GM21528 (cell line): ENCODE results near the gene TTC38.
A peak's percentile ranks its signal among the peaks of the same experiment; 100 is the strongest.
"Not testable (repeated sequence)": the region's sequence is repeated elsewhere in the genome, so short reads cannot be mapped to it uniquely, and the experiment has no call there.

ENCODE experiments used
- ATAC-seq: cut with Tn5 transposase; IDR thresholded peaks from one replicate; pipeline ENCODE4 v1.9.1; 2021; ENCODE audit warnings: mild to moderate bottlenecking, moderate library complexity; ENCODE audit not compliant: unreplicated experiment, low FRiP score

TTC38 gene

DNA sequence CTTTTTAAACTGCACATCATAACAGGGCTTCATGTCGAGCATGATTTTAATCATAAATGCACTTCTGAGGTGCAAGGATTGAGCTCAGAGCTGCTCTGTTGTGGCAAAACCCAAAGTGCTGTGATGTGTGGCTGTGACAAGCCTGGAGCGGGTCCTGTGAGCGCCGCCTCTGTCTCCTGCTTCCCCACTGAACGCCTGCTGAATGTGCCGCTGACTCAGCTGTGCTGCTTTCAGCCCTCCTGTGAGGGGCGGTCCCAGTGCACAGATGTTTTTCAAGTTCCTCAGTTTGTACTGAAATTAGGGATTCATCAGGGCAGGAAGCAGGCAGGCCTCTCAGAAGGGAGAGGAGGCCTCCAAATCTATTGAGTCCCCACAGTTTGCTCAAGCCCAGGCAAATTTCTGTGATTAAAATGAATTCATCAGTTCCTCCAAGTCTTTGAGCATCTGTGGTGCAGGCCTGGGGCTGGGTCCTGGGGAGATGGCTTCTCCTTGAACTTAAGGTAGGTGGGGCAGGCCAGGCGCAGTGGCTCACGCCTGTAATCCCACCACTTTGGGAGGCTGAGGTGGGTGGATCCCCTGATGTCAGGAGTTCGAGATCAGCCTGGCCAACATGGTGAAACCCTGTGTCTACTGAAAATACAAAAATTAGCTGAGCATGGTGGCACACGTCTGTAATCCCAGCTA lies 25.9 kb downstream of the TTC38 start:
- no peak for ATAC-seq

DNA sequence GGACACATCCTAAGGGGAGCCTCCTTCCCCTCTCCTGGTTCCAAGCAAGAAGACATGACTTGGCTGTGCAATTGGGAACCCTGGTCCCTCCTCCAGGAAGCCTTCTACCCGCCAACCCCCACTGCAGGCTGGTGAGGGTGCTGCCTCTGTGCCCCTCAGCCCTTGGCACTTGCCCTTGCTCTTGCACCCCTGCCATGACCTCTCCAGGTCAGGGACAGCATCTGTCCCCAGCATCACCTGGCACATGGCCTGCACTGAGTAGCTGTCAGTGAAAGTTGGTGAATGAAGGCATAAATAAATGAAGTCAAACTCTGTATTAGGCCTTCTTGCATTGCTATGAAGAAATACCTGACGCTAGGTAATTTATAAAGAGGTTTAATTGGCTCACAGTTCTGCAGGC lies 27.0 kb downstream of the TTC38 start:
- no peak for ATAC-seq

DNA sequence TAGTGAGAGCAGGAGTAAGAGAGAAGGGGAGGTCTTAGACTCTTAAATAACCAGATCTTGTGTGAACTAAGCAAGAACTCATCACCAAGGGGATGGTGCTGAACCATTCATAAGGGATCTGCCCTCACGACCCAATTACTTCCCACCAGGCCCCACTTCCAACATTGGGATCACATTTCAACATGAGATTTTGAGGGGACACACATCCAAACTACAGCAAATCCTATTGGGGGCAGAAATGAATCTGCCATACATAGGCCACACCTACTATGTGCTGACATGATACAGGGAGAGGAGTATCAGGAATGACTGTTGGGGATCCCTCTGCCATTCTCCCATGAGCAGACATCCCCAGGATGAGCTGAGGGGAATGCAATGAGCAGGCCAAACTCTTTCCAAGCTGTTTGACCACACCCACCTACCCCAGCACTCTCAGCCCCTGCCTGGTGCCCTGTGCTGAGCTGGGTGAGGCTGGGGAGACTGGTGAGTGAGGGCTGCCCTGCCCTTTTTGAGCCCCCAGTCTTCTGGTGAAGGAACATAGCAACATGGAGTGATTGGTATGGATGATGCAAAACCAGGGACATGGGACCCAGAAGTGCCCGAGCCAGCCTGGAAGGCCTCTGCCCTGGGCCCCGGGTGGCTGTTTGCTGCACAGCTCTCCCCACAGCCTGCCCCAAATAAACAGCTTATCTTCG lies 27.6 kb downstream of the TTC38 start:
- no peak for ATAC-seq

DNA sequence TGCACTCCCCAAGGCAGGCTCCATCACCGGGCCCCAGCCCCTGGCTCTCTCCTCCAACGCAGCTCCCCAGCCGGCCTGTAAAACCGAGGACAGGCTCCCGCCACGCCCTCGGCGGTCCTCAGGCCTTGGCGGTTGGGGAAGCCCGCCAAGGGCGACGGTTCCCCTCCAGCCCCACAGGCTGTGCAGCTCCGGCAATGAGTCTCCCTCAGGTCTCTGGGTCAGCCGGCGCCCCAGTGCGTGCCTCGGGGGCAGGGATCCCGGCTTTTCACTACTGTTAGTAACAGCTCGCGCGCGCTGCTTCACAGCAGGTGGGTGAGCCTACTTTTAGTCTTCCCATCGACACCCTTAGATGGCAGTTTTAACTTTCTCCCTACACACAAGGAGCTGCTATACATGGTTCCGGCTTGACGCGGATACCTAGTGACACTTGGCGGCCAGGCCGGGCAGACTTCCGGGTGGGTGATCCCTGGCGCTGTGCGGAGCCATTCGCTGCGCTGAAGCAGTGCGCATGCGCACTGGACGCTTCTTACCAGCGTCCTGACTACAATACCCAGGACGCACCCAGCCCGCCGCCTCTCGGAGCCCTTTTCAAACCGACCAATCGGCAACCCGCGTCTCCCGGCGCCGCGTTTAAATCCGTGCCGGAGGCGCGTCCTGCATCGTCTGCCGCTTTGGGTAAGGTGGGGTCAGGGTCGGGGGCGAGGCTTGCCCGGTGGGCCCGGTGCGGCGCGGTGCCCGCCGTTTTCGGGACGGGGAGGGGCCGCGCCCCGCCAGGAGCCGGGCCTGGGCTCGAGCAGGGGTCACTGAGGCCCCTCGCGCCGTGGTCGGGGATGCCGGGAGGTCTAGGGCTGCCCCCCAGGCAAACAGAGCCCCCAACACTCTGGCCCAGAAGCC lies 28.7 kb downstream of the TTC38 start, which contains the start of gene GTSE1:
GTSE1 (plus strand) TSS at position 614 of the 894 bp plus-strand sequence. CDS start 531 bp downstream, outside the sequence.
- peak; percentile 88 for ATAC-seq

DNA sequence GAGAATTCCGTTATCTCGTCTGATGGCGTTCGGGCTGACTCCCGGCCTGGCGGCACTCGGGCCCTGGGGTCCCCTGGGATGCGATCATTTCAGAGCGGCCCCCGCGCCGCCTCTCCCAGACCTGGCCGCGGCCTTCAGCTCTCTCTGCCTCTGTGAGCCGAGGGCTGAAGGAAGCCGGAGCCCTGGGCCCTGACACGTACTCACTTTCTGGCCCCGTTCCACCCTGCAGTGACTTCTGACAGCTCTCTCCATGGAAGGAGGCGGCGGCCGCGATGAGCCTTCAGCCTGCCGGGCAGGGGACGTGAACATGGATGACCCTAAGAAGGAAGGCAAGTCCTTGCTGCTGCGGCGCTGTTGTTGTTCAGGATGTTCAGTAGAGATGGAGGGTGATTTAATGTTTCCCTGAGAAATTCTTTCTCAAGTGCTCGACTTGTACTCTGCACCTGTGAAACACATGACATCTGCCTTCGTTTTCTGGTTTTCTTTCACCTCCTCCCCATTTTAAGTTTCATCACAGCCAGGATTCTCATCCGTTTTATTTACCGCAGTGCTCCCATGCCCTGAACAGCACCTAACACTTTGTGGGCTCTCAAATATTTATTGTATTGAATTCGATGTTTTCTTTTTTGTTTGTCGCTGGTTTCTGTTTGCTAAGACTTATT lies 29.5 kb downstream of the TTC38 start:
- ATAC-seq, result peak; percentile 6

DNA sequence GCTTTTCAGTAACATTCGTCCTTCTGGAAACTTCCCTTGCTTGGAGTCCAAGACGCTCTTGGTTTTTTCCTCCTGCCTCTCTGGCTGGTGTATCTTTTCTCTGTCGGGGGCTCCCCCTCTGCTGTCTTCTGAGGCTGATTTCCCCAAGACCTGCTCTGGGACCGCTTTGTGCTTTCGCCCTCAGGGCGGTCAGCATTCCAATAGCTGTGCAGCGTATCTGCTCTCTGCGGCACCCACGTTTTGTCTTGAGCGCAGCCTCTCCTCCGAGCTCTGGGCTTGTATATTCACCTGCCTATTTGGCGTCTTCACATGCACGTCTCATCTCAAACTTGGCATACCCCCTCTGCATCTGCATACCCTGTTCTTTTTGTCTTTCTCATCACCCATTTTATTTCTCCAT lies 31.3 kb downstream of the TTC38 start:
- no peak for ATAC-seq

DNA sequence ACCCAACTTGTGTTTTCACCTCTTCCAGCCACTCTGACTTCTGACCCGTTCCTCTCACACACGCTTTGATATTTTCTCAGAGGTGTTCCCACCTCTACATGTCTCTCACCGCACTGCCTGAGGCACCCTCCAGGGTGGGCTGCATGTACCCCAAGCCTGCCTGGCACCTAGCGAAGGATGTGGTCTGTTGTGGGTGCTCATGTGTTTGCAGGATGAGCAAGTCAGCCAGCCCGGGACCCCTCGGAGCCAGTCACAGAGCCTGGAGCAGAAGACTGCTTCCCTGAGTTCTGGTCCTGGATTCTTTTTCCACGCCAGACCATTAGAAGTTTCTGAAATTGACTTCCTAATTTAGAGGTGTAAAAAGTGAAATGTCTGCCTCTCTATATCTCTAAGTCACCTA lies 32.7 kb downstream of the TTC38 start:
- ATAC-seq, result no peak

DNA sequence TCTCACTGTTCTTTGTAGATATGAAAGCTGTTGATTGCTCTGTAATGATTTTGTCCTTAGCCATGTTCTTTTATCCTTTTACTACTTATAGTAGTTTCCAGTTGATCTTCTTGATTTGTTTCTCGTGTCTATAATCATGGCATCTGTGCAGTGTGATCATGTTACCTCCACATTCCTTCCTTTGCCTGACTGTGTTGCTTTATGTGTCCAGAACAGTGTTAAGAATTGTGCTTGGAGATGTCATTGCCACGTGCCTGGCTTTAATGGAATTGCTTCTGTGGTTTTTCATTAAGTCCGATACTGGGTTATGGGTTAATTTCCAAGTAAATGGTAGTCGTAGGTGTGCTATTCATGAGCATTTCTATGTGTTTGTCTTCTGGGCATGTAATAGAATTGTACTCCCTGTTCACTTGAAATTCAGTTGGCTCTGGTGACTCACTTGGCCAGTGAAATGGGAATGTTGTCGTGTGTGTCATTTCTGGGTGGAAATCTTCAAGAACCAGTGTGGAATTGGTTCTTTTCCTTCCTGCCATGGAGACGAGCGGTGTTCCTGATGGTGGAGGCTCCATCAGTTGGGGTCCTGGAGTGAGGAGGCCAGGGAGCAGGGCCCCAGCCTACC lies 35.6 kb downstream of the TTC38 start:
- no peak for ATAC-seq

DNA sequence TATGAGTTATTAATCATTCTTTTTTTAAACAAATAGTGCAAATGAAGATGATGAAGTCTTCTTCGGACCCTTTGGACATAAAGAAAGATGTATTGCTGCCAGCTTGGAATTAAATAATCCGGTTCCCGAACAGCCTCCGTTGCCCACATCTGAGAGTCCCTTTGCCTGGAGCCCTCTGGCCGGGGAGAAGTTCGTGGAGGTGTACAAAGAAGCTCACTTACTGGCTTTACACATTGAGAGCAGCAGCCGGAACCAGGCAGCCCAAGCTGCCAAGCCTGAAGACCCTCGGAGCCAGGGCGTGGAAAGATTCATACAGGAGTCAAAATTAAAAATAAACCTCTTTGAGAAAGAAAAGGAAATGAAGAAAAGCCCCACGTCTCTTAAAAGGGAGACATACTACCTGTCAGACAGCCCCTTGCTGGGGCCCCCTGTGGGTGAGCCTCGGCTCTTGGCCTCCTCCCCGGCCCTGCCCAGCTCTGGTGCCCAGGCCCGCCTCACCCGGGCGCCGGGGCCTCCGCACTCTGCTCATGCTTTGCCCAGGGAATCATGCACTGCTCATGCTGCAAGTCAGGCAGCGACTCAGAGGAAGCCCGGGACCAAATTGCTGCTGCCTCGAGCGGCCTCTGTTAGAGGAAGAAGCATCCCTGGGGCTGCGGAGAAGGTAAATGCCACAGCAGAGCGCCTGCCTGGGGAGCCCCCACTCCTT lies 40.6 kb downstream of the TTC38 start:
- no peak for ATAC-seq

DNA sequence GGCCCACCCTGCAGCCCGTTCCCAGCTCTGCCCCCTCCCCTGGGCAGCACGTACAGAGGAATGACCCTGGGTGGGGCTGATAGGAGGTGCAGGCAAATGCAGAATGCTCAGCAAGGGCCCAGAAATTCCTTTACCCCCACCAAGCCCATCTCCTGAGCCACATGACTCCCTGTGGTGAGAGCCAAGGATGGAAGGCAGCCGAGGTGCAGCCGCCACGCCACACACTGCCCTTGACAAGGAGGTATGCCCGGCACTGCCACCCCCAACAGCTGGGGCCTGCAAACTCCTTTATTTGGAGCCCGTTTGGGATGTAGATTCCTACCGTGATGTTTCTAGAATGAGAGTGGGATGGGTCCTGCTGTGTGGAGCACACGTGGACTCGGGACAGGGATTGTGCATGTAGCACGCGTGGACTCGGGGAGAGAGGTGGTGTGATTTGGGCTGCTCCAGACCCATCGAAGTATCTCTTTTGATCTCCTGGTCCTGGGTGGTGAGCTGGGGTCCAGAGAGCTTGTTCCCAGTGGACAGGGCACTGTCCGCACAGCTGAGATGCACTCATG lies 41.8 kb downstream of the TTC38 start:
- no peak for ATAC-seq

DNA sequence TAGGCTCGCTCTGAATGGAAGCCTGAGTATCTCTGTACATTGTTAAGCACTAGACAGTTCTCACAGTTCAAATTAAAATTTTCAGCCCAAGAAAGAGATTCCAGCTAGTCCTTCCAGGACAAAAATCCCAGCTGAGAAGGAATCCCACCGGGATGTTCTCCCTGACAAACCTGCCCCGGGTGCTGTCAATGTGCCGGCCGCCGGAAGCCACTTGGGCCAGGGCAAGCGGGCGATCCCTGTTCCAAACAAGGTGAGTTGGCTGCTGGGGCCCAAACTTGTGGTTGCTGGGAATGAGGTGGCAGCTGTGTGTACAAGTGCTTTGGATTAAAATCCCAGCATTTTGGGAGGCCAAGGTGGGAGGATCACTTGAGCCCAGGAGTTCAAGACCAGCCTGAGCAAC lies 44.2 kb downstream of the TTC38 start:
- ATAC-seq, result no peak

DNA sequence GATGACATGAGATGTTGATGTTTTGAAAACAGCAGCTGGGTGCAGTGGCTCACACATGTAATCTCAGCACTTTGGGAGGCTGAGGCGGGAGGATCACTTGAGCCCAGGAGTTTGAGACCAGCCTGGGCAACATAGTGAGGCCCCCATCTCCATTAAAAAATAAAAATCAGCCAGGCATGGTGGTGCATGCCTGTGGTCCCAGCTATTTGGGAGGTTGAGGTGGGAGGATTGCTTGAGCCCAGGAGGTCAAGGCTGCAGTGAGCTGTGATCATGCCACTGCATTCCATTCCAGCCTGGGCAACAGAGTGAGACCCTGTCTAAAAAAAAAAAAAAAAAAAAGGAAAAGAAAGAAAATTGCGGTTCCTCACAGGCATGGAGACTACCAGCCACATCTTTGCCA lies 45.0 kb downstream of the TTC38 start:
- ATAC-seq, result not testable (repeated sequence)

DNA sequence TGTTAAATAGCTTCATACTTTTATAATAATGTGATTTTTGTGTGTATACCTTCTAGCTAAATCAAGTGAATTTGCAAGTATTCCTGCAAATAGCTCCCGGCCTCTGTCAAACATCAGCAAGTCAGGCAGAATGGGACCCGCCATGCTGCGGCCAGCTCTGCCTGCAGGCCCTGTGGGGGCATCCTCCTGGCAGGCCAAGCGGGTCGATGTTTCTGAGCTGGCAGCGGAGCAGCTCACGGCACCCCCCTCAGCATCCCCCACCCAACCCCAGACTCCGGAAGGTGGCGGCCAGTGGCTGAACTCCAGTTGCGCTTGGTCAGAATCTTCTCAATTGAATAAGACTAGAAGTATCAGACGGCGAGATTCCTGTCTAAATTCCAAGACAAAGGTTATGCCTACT lies 48.2 kb downstream of the TTC38 start:
- no peak for ATAC-seq

DNA sequence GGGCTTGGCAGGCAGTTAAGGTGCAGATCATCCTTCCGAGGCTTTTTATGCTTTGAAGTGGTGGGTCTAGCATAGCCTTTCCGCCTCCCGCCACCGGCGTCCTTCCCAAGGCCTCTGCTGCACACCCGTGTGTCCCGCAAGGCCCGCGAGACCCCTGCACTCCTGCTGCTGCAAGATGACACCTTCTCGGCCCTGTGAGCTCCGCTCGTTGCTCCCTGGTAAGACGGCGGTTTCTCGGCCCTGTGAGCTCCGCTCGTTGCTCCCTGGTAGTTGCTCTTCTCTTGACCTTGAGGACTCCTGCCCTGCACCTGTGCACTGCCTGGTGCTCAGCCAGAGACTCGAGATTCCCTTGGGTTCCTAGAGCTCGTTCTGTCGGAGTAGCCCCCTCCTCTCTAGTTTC lies 49.8 kb downstream of the TTC38 start:
- ATAC-seq, result no peak

DNA sequence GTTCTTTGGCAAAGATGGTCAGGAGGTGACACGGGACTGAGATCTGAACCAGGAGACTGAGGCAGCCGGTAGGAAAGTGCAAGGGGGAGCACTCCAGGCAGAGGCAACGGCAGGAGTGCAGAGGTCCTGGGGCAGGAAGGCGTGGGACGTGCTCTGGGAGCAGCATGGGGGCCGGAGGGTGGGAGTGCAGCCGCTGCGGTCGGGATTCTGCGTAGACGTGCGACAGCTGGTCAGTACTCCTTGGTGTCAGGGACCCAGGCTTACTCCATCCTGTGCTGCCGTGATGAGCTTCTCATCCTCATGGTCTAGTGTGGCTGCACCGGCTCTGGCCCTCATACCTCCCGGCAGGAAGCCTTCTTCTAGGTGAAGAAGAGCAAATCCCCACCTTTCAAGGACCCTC lies 50.8 kb downstream of the TTC38 start:
- ATAC-seq, result no peak

DNA sequence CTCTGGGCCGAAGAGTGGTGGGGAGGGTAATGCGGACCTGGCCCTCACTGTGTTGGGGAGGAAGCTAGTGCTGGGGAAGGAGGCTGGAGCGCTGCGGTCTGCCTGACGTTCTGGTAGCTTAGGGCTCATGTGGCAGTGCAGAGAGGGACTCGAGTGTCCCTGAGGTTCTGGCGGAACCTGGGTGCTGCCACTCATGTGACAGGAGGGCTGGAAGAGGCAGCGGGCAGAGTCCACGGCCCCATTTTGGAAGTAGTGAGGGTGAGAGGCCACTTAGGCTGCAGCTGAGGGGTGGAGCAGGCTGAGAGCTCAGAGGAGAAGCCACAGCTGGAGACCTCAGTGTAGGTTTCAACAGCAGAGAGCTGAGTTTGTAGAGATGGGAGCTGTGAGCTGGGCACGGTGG lies 51.5 kb downstream of the TTC38 start:
- no peak for ATAC-seq

DNA sequence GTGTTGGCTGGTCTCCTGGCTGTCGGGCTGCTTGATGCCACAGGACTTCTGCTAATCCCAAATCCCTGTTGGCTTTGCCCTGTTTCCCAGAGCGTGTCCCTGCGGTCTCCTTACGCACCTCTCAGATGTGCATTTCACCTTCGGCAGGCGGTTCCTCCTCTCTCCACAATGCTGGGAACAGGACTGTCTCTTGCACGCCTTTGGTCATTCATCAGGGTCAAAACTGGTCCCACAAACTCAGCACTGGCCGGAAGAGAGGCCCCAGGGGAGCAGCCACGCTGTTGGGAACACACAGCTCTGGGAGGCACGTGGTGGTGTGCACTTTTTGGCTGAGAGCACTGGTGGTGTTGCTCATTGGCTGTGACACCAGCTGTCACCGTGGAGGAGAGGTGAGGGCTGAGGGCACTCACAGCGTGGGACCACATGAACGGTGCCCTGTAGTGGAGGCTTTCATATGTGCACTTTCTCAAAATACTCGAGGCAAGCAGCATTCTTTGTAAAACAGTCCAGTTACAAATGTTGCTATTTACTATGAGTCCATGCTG lies 52.4 kb downstream of the TTC38 start:
- no peak for ATAC-seq

DNA sequence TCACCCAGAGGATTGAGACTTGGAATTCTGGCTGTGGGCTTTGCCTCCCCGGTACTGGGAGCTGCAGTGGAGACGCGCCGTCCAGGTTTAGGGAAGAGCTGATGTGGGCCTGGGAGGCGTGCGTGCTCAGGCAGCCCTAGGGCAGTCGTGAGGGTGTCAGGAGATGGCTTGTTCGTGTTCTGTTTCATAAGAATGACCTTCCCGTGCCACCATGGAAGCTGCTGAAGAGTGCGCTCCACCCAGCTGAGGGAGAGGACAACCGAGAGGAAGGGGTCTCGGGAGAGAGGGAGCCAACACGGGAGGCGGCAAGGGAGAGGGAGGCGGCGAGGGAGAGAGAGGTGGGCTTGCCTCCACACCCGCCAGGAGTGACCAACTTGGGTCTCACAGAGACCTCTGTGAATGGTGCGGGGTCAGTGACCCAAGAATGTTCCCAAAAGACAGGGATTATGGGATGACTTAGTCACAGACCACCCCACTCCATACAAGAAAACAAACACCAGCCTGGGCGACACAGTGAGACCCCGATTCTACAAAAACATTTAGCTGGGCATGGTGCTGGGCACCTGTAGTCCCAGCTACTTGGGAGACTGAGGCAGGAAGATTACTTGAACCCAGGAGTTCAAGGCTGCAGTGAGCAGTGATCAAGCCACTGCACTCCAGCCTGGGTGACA lies 53.0 kb downstream of the TTC38 start:
- no peak for ATAC-seq

DNA sequence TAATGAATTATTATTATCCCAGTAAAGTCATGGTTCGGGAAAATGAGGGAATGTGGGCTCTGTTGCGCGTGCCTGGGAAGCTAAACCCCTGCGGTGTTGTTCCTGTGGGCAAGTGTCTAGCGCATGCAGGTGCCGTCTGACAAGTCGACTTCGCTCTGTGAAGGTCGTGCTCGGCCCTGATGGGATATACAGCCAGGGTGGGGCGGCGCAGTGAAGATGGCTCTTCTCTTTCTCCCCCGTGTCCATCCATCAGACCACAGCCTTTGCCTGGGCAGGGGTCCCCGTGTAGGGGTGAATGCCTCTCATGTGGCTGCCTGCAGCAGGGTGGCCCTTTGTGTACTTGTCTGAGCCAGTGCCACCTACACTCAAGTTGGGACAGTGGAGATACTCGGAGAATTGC lies 54.9 kb downstream of the TTC38 start:
- no peak for ATAC-seq
